Thoracic aorta (tissue), 2 donors: ENCODE results near the gene OR2M3. TPM values are rescaled to one million over a fixed set of nuclear protein-coding genes. Genes with fewer than 3 reads are reported as not detected.
A peak's percentile ranks its signal among the peaks of the same experiment; 100 is the strongest.
"Not testable (repeated sequence)": the region's sequence is repeated elsewhere in the genome, so short reads cannot be mapped to it uniquely, and the experiment has no call there.

Source experiments
- ATAC-seq: fragments of 150-250 bp; one replicate; pipeline ENCODE4 v1.8.0; 2017; ENCODE audit warnings: low read depth; ENCODE audit not compliant: insufficient number of reproducible peaks, low FRiP score
- DNase-seq: peaks from one replicate; pipeline ENCODE4 v3.0.0-alpha.2; 2020; ENCODE audit warnings: low spot score
- H3K27ac ChIP-seq, 2 donors: fragments of 200-600 bp; sonication (generic); 1 replicate in 1 of 2; 2 replicates in 1 of 2; pipeline ENCODE4 v1.5.1; 2016; ENCODE audit warnings: mild to moderate bottlenecking in 2 of 2, moderate library complexity in 2 of 2
- H3K27me3 ChIP-seq: fragments of 200-600 bp; sonication (generic); replicated peaks from 2 replicates; pipeline ENCODE4 v1.6.0; 2016; ENCODE audit warnings: mild to moderate bottlenecking; ENCODE audit not compliant: insufficient read depth
- H3K36me3 ChIP-seq: fragments of 200-600 bp; sonication (generic); one replicate; pipeline ENCODE4 v1.5.1; 2016
- H3K4me1 ChIP-seq, 2 donors: fragments of 200-600 bp; sonication (generic); 1 replicate in 1 of 2; 2 replicates in 1 of 2; pipeline versions ENCODE4 v1.5.1 to v1.6.0; 2016; ENCODE audit warnings: low read depth in 2 of 2, mild to moderate bottlenecking in 1 of 2; ENCODE audit not compliant: control insufficient read depth in 1 of 2
- H3K4me3 ChIP-seq: fragments of 200-600 bp; sonication (generic); 2 replicates; pipeline ENCODE4 v1.5.1; 2016; ENCODE audit warnings: mild to moderate bottlenecking
- H3K9me3 ChIP-seq: fragments of 200-600 bp; sonication (generic); 2 replicates; pipeline ENCODE4 v1.5.1; 2016
- CTCF ChIP-seq: fragments of 200-600 bp; sonication (generic); IDR thresholded peaks from one replicate; pipeline ENCODE4 v1.5.1; 2019; ENCODE audit warnings: antibody characterized with exemption
- total RNA-seq, 2 donors: library from RNA; depleted of rRNA; stranded (reverse); fragments of >200 nt; gene quantifications; one replicate each; pipeline versions ENCODE4 v1.1.0 to v1.2.3, GENCODE V29; 2016

Gene OR2M3
- total RNA-seq, 2 donors from 2014 or later: not detected

DNA sequence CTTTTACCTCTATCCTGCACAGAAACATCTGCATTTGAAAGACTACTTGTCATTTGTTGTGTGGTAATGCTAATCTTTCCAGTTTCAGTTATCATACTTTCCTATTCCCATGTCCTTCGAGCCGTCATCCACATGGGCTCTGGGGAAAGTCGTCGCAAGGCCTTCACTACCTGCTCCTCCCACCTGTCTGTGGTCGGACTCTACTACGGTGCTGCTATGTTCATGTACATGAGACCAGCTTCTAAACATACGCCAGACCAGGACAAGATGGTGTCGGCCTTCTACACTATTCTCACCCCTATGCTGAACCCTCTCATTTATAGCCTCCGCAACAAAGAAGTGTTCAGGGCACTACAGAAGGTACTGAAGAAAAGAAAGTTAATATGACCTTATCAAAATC, 42.4 kb downstream of the OR2M3 start:
- Histone ChIP-seq H3K36me3 (no peaks in the 10 kb centered on the region), H3K9me3 (no peaks in the 10 kb centered on the region), H3K27me3 (no peaks in the 10 kb centered on the region), H3K4me3 (no peak overlapping the region), H3K27ac (no peak overlapping the region), H3K4me1 (no peaks in the 10 kb centered on the region)
- ATAC-seq (no peak), DNase-seq (no peak)
- TF ChIP-seq CTCF: no peak

DNA sequence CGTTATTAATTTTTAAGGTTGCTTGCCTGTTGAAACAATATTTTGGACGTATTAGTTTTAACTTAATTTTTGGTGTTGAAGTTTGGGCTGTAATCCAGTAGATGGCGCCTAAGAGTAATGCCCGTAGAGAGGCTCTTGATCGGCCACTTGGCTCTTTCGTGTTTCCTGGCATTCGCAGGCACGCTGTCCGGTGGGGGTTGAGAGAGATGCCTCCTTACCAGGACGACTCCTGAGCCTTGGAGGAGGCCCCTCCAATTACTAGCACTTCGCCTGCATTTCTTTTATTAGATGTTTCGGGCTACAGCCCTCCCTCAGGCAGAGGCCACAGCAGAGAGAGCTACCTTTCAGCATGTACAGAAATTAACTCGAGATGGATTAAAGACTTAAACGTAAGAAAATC, 46.1 kb downstream of the OR2M3 start:
- Histone ChIP-seq H3K27me3 (no peaks in the 10 kb centered on the region), H3K9me3 (no peaks in the 10 kb centered on the region), H3K4me3 (no peak overlapping the region), H3K36me3 (no peaks in the 10 kb centered on the region), H3K4me1 (no peaks in the 10 kb centered on the region), H3K27ac (no peak overlapping the region)
- no peak for ATAC-seq
- no peak for DNase-seq
- peak; percentile 20 for TF ChIP-seq CTCF

- not testable (repeated sequence) for H3K4me1 ChIP-seq, H3K36me3 ChIP-seq, H3K4me3 ChIP-seq, ATAC-seq, H3K27ac ChIP-seq, H3K27me3 ChIP-seq, DNase-seq, H3K9me3 ChIP-seq
These were observed 62.2 kb downstream of the OR2M3 start for GRCh38 chr1:248259309-248259708.

Other genes with a start within 250 kb of the OR2M3 start
- not detected for gene OR2L8, start 248.4 kb upstream of the OR2M3 start, total RNA-seq
- not detected for gene OR2AK2, start 232.0 kb upstream of the OR2M3 start, total RNA-seq
- gene OR2L5, start 183.6 kb upstream of the OR2M3 start, total RNA-seq: not detected
- not detected for gene OR2L2, start 167.2 kb upstream of the OR2M3 start, total RNA-seq
- not detected for gene OR2L3, start 150.4 kb upstream of the OR2M3 start, total RNA-seq
- gene OR2L13, start 102.1 kb upstream of the OR2M3 start, total RNA-seq: not detected
- gene OR2M5, start 52.1 kb upstream of the OR2M3 start, total RNA-seq: not detected
- not detected for gene OR2M2, start 22.4 kb upstream of the OR2M3 start, total RNA-seq
- not detected for gene OR2M4, start 34.2 kb downstream of the OR2M3 start, total RNA-seq
- not detected for gene OR2T33, start 80.7 kb downstream of the OR2M3 start, total RNA-seq
- gene OR2T12, start 106.2 kb downstream of the OR2M3 start, total RNA-seq: not detected
- not detected for gene OR2M7, start 127.3 kb downstream of the OR2M3 start, total RNA-seq
- gene OR14C36, start 151.5 kb downstream of the OR2M3 start, total RNA-seq: not detected
- not detected for gene OR2T4, start 164.4 kb downstream of the OR2M3 start, total RNA-seq
- gene OR2T6, start 178.5 kb downstream of the OR2M3 start, total RNA-seq: not detected
- not detected for gene OR2T1, start 205.8 kb downstream of the OR2M3 start, total RNA-seq
- gene OR2T2, start 248.4 kb downstream of the OR2M3 start, total RNA-seq: not detected